Ramos (cell line): Measurements from ENCODE around the gene PTPRK.

ENCODE experiments used
- in situ Hi-C: fragments of 300-500 bp; cut with MboI; formaldehyde crosslinking; loops from one replicate; pipeline ENCODE4 v1.14.3; 2022; ENCODE audit warnings: low sequenced_read_pairs; ENCODE audit not compliant: unreplicated experiment

The PTPRK gene

DNA sequence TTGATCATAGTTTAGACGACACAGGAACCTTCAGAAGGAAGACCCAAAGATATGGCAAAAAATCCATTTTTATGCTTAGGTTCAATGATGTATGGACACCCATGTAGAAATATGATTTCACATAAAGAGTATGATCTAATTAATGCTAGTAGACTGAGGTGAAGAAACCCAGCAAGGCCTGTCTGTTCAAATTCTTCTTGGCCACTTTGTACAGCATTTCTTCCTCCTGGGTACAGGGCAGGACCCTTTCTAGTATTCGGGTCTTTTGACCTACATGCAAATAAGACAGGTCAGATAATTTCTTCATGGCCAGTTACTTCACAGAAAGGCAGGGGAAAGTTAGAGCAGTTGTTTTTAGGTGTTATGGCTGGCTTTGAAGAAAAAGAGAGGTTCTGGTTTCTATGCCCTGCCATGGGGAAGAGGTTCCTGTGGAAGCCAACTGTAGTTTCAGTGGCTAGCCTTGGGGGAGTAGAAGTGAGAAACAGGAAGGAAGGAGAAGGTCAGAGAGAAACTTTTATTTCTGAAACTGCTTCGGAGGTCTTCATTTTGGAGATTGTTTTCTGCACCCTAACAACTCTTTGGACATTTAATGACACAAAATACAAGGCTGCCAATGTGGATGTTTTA, 208.3 kb downstream of the PTPRK start:
- in situ Hi-C loops: no loop called here

DNA sequence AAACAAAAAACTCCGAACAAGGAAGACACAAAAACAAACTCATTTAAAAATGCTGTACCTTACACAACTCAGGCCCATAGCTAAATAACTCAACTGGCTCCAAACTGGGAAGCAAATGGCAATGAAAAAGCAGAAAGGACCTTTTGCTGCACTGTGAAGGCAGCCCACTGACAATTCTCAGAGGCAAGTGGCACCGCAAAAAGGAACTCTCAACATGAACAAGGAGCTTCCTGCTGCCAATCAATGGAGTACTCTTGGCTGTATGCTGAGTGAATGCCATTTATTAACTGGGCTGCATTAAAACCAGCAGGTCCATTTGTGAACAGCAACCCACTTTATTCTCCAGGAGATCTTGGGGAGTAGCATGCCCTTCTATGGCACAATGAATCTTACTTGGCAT, 209.9 kb downstream of the PTPRK start:
- in situ Hi-C loops: no loop called here

DNA sequence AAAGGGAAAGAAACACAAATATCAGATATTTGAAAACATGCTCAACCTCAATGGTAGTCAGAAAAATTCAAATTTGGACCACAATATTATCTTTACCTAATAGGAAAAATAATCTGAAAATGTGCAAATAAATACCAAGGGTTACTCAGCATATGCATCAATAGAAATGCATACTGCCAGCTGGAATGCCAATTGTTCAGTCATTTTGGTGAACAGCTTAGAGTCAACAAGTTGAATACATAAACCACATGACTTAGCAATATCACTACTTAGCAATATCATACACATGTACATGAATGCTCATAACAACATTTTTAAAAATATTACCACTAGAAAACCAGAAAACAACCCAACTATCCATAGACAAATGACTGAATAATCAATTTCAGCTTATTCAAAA, 212.7 kb downstream of the PTPRK start:
- in situ Hi-C loops: no loop called here

DNA sequence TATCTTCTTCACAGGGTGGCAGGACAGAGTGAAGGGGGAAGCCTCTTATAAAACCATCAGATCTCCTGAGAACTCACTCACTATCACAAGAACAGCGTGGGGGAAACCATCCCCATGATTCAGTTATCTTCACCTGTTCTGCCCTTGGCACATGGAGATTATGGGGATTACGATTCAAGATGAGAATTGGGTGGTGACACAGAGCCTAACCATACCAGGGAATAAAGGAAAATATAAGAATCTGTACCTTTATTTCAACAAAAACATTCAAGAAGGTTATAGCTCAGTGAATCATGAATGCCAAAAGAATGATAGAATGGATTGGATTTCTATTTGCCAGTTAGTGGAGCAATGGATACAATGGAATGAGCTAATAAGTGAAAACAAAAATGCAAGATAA, 214.4 kb downstream of the PTPRK start:
- in situ Hi-C loops: no loop called here

DNA sequence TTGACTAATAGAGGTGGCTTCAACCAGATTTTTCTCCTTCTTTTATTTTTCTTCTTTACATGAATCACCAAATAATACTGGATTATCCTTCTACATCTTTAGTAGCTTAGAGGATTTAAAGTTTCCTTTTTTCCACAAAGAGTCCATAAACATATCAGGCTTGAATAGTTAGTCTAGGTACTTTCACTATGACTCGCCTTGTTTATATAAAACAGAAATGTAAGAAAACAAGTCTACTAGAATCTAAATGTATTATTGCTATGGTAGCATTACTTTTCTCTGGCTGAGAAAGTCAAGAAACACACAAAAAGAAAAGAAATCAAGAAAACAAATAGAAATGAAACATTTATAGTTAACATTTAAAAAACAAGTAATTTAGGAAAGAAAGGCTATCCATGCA, 215.2 kb downstream of the PTPRK start:
- in situ Hi-C loops: no loop called here

DNA sequence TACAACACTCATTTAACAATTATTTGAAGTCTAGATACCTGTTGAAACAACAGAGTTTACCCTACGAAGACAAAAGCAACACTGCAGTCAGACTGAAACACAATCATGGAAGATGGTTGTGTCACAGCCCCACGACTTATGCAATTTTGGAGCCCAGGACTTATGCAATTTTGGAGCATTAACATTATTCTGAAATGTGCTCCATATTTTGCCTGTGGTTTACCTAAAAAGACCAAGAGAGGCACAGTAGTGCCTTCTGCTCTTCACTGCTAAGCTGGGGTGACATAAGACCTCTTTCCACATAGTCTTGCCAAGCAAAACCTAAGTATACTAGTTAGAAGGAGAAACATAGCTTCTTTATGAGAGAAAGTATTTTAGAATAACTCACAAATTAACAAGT, 216.5 kb downstream of the PTPRK start:
- in situ Hi-C loops: no loop called here

DNA sequence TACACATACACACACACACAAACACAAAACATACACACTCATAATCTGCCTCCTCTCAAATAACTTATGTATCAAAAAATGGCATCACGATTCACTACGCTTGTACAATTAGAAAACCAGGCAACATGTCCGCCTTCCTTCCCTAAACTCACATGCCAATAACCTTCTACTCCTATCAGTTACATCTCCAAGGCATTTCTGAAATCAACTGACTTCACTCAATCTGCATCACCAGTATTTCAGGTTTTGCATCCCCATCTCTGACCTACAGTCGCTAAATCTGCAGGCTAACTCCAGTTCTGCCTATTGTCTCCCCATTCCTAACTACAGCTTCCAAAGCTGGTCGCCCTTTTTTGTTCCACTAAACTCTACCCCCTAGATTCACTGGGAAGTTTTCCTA, 217.5 kb downstream of the PTPRK start:
- in situ Hi-C loops: no loop called here

DNA sequence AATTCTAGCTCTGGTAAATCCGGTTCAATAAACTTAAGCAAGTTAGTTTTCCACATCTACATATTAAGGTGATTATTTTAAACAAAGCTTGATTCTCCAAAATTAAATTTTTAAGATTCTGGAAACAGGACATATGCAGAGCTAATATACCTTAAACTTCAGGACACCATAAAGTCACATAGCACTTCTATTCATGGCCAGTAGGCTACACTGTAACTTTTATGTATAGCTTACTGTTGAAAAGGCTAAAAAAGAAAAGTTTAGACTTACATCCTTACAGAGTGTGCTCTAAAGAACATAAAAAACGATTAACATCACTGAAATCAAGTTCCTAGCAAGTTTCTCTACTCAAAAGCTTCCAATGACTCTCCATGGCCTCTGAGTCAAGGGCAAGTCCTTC, 224.7 kb downstream of the PTPRK start:
- in situ Hi-C loops: no loop called here

DNA sequence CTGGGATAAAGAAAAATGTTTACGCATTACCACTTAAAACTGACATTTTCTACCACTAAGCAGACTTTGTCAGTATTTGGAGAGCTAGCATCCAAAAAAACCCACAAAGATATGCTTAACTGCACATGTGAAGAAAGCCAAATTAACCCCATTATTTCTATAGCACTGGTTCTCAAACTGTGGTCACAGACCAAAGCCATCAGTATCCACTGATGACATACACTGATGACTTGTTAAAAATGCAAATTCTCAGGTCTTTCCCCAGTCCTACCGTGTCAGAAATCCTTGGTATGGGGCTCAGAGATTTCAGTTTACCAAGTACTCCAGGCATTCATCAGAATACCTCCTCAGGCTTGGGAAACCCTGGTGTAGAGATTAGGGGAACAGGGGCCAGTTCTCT, 230.2 kb downstream of the PTPRK start:
- in situ Hi-C loops: no loop called here

DNA sequence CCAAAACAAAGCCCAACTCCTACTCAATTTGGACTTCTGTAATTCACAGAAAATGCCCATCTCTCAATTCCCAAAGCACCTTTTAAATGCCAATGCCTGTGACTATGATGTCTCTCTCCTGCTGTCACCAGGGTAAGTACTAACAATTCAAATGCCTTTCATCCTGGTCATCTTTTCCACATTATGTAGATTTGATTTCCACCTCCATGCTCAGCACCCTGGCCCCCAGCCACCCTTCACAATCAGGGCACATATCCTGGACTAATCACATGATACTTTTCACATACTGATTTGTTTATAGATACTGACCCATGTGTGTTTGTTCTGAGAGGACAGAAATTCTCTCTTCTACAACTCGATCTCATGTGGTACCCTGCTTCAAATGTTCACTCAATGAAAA, 236.3 kb downstream of the PTPRK start:
- in situ Hi-C loops: no loop called here

DNA sequence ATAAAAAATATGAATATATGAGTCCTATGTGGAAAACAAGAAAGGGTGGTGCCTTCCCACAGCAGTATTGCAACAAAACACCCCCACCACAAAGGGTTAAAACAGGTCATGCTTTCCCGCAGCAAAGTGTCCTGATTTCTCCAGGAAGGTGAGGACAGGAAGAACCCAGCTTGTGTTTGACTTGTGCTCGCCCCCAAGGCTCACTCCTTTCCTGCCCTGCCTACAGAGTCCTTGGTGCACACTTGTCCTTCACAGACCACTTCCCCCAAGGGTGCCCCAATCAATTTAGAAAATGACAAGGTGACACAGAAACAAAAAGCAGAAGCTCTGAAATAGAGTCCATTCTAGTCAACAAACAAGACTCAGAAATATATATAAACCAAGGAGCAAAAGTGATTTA, 237.4 kb downstream of the PTPRK start:
- in situ Hi-C loops: no loop called here

DNA sequence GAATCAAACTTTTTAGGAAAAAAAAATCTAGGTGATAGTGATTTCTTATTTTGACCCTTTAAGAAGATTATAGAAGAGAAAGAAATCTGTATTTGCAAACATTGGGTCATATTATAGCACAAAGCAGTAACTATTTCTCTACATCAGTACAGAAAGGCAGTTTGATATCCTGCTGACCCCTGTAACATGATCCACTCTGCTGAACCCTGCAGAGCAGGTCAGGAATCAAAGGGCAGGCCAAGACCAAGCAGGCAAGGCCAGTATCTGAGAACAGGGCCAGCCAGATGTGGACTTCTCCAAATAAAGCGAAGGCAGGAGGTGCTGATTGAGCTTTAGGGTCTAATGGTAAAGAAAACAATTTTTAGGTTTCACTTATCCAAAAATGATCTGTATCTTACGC, 239.4 kb downstream of the PTPRK start:
- in situ Hi-C loops: no loop called here

DNA sequence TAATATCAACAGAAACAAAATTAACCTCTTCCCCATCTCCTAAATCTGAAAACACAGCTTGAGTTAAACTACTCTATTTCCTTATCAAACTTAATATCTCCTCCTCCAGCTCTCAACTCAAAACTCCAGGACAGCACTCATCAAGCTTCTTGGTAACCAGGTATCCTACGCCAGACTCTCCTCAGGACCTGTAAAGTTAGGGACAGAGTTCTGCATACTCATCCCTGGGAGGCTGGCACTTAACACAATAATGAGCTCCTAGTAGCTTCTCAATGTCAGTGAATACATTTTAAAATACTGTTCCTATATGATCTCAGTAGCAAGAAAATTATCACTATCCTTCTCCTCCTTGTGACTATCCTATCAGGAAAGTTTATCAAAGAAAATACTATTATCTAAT, 240.3 kb downstream of the PTPRK start:
- in situ Hi-C loops: no loop called here

DNA sequence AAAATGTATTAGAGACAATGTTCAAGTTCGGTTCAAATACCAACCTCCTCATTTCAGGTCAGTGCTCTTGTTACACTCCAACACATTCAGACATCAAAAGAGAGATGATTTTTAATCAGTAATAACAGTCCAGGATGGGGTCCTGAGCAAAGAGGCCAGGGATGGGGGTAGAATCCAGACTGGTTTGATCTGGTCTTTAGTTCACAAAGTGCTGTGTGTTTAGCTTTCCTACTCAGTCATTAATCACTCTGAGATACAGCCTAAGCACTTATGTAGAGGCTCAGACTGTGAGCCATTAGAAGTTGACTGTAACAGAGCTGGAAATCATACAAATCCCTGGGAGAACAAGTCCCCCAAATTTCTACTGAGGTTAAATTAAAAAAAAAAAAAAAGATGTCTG, 241.6 kb downstream of the PTPRK start:
- in situ Hi-C loops: no loop called here

DNA sequence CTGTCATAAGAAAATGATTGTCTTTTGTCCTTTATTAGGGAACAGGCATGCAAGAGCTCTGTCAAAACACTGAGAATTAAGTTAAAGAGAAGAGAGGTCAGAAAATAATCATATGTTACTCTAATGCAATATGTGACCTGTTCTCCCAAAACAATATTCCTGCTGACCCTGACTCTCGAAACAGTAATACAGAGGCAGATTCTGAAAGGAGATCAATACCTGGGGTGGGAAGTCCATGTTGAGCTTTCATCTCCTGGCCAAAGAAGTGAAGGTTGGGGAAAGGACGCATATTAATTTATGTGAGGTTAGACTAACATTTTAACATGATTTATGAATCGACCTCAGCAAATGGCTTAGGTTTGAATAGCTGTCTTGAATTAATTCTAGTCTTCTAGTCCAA, 243.0 kb downstream of the PTPRK start:
- in situ Hi-C loops: no loop called here

DNA sequence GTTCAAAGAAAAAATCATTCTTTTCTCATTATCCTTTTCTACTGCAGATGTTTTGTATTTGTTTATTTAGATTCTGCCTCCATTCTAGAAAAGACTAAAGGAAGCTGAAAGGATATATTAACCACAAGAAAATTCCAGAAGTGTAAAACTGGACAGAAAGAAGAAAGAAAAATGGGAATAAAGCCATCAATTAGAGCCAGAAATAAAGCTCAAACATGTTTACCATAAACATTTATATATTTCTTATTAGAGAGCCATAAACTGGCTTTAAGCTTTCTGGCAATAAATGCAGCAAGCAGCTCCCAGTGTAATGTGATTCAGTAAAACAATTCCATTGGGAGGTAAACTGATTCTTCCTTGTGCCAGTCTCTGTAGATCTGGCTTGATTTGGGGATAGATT, 244.1 kb downstream of the PTPRK start:
- in situ Hi-C loops: no loop called here

DNA sequence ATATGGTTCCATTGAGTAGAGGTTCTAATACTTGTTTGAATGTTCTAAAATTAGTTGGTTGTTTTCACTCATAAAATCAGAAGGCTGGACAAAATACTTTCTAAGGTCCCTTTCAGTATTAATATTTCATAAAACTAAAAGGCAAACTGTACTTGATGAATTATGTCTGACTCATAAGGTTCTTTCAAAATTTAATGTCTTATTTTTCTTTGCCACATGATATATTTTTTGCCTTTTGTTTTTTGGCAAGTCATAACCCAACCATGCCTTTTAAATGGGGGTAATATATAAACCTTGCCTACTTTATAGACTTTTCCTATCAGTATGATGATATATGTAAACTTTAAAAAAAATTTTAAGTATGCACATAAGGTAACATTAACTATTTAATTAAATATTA, 244.7 kb downstream of the PTPRK start:
- in situ Hi-C loops: no loop called here

DNA sequence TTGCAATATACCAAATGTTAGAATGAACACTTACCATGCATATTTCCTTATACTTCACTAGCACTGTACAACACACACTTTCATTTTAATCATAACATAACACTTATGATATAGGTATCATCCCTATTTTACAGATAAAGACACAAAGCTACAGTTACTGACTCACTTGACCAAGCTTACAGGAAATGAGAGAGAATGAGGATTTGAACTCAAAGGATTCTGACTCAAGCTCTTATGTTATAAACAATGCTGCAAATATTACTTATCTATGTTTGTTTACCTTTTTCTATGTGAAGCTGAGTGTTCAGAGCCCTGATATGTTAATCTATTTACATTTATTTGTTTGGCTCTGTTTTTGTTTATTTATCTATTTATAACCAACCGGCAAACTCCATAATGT, 245.4 kb downstream of the PTPRK start:
- in situ Hi-C loops: no loop called here

DNA sequence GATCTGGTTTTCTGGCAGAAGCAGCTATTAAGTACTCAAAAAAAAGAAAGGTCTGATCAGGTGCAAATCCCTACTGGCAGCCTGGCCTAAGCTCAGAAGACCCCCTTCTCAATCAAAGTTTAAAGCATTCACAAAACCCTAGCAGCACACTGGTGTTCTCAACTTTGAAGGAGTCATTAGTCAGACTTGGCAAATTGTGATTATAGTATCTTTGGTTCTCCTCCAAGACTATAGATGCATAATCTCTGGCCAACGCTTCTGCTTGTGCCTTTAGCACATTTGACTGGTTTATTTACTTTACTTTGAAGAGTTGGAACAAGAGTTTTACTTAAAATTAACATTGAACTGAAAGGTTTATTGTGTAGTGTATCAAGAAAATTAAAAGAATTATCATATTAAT, 248.9 kb downstream of the PTPRK start:
- in situ Hi-C loops: no loop called here

DNA sequence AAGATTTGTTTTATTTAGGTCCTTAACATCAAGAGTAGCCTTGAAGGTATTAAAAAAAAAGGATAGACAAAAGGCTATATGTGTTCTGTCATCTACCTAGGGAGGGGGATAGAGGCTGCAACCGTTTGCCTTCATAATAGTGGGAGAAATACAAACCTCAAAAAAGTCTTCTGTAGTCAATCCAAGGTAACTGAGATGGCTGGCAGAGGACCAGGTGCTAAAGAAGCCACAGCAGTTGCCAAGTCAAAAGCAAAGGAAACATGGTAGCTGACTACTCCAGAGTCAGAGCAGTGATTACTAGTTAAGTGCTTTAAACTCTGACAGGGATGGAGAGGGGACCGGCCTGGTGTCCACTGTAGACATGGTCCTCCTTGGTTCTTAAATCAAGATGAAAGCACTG, 249.4 kb downstream of the PTPRK start:
- in situ Hi-C loops: no loop called here

DNA sequence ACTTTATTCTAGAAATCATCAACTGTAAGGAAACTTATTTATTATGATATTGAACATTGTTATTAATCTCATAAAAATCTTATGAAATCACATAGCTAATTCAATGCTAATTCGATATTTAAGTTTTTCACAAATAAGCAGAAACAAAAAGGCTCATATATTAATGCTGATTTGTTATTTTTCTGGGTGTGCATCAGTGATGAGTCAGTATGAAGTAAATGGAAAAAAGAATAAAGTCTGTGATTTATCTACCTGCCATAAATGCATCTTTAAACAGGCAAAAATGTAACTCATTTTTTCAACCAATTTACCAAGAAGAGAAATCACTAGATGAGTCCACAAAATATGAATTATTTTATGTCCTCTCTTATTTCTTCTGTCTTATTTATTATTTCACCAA, 253.5 kb downstream of the PTPRK start:
- in situ Hi-C loops: no loop called here

DNA sequence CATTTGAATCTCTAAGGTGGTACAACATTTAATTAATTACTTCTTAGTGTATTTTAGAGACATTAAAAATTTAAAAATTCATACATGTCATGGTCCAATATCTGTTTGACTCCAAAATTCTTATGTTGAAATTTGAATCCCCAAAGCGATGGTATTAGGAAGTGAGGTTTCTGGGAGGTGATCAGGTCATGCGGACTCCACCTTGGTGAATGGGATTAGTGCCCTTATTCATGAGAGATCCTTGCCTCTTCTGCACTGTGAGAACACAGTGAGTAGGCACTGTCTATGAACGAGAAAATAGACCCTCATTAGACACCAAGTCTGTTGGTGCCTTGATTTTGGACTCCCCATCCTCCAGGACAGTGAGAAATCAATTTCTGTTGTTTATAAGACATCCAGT, 254.7 kb downstream of the PTPRK start:
- in situ Hi-C loops: no loop called here
